ENCODE measurements around the gene STMND1. TPM values are rescaled to one million over a fixed set of nuclear protein-coding genes. Genes with fewer than 3 reads are reported as not detected.

STMND1 gene
- polyA plus RNA-seq, 1 experiment, result not detected

GRCh38 chr6:17107863-17108262 is 6.0 kb downstream of the STMND1 start:
- POLR2A ChIA-PET, result no interaction called here
- no peak overlapping the region for H3K4me3 ChIP-seq (ENCODE audit: low read depth, low read length)
- H3K27ac ChIP-seq (ENCODE audit: low read depth, low read length), result no peak overlapping the region
- TF ChIP-seq CTCF (IDR thresholded peaks at IDR 0.05; ENCODE audit: low read depth, low read length), result no peak
- no peaks in the 10 kb centered on the region for H3K9me3 ChIP-seq (ENCODE audit: control insufficient read depth, insufficient read depth, low read length)
- H3K27me3 ChIP-seq (ENCODE audit: control insufficient read depth, insufficient read depth, low read length), result peaks cover under 1% of the 10 kb centered on the region
- no peak for DNase-seq (ENCODE audit: low read depth, low spot score)
- CTCF ChIA-PET, result no interaction called here

- POLR2A ChIA-PET, result no interaction called here
- Histone ChIP-seq H3K9me3 (ENCODE audit: control insufficient read depth, insufficient read depth, low read length) (no peaks in the 10 kb centered on the region), H3K27ac (ENCODE audit: low read depth, low read length) (no peak overlapping the region), H3K4me3 (ENCODE audit: low read depth, low read length) (no peak overlapping the region), H3K27me3 (ENCODE audit: control insufficient read depth, insufficient read depth, low read length) (no peaks in the 10 kb centered on the region)
- no peak for TF ChIP-seq CTCF (IDR thresholded peaks at IDR 0.05; ENCODE audit: low read depth, low read length)
- CTCF ChIA-PET, result no interaction called here
- peak; percentile 77 for DNase-seq (ENCODE audit: low read depth, low spot score)
Observed at GRCh38 chr6:17115251-17116116, 13.6 kb downstream of the STMND1 start.

GRCh38 chr6:17116117-17116440 is 14.2 kb downstream of the STMND1 start:
- Histone ChIP-seq H3K27me3 (ENCODE audit: control insufficient read depth, insufficient read depth, low read length) (no peaks in the 10 kb centered on the region), H3K4me3 (ENCODE audit: low read depth, low read length) (no peak overlapping the region), H3K27ac (ENCODE audit: low read depth, low read length) (peak overlapping the region; percentile 25), H3K9me3 (ENCODE audit: control insufficient read depth, insufficient read depth, low read length) (no peaks in the 10 kb centered on the region)
- TF ChIP-seq CTCF (IDR thresholded peaks at IDR 0.05; ENCODE audit: low read depth, low read length), result no peak
- ChIA-PET CTCF (no interaction called here), POLR2A (no interaction called here)
- DNase-seq (ENCODE audit: low read depth, low spot score), result no peak

GRCh38 chr6:17120019-17120418 is 18.2 kb downstream of the STMND1 start:
- no peaks in the 10 kb centered on the region for H3K9me3 ChIP-seq (ENCODE audit: control insufficient read depth, insufficient read depth, low read length)
- H3K4me3 ChIP-seq (ENCODE audit: low read depth, low read length), result no peak overlapping the region
- no peaks in the 10 kb centered on the region for H3K27me3 ChIP-seq (ENCODE audit: control insufficient read depth, insufficient read depth, low read length)
- DNase-seq (ENCODE audit: low read depth, low spot score), result peak; percentile 76
- POLR2A ChIA-PET, result no interaction called here
- H3K27ac ChIP-seq (ENCODE audit: low read depth, low read length), result no peak overlapping the region
- CTCF ChIA-PET, result interaction anchor here (0.7 kb wide), 1 partner anchor 133 kb away, joined by 3 read pairs; no protein-coding TSS in a partner anchor
- no peak for TF ChIP-seq CTCF (IDR thresholded peaks at IDR 0.05; ENCODE audit: low read depth, low read length)

- Histone ChIP-seq H3K9me3 (ENCODE audit: control insufficient read depth, insufficient read depth, low read length) (no peaks in the 10 kb centered on the region; the same call in 1 of the 2 replicates), H3K27ac (ENCODE audit: low read depth, low read length) (no peak overlapping the region), H3K27me3 (ENCODE audit: control insufficient read depth, insufficient read depth, low read length) (peaks cover 7% of the 10 kb centered on the region), H3K4me3 (ENCODE audit: low read depth, low read length) (no peak overlapping the region)
- CTCF ChIA-PET, result no interaction called here
- DNase-seq (ENCODE audit: low read depth, low spot score), result no peak
- TF ChIP-seq CTCF (IDR thresholded peaks at IDR 0.05; ENCODE audit: low read depth, low read length), result no peak
- POLR2A ChIA-PET, result no interaction called here
Observed at GRCh38 chr6:17125407-17125806, 23.6 kb downstream of the STMND1 start.
